Kidney tubule cell (primary cell): ENCODE data around the gene ANKRD44.

ENCODE experiments used
- DNase-seq: peaks from one replicate; pipeline ENCODE4 v3.0.0-alpha.2; 2018; ENCODE audit warnings: low spot score

Gene ANKRD44

DNA sequence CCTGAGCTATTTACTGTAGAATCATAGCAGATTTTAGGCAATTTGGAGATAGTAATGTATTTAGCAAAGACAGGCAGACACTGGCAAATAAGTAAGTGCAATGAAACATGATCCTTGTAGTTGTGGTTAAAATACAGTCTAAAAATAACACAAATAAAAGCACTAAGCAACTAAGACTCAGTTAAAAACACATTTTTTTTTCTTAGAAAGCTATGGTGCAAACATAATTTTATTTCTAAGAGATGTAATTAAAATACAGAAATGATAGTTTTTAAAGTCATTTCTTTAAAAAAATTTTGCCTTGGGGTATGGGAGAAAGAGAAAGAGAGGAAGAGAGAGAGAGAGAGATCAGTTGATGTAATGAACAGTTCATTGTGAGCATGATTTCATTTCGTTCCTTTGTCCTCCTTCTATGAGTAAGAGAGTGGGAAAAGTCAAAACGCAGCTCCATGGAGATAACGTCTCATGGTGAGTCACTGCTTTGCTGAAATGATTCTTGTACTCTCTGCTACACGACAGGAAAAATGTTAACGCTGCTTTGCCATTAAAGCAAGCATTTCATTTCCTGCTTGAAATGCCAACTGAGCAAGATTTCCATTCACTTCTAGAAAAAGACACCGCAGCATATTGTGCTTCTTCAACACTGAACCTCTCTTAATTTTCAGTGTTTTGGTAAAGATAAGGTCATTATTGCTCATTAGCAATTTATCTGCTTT is 322.8 kb downstream of the ANKRD44 start:
- peak; percentile 98 for DNase-seq

DNA sequence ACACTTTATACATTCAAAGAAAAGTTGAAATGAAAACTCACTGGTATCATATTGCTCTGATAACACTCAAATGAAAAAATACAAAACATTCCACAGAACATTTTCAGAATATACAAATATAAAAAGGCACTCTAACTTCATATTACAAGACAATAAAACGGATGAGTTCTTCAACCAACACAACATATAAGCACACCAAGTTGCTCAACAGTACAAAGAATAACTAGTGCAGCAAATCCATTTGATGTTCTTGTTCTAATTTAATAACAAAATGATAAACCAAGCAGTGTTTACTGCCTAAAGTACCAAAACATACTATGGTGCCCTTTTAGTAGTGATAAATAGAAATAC is 323.3 kb downstream of the ANKRD44 start:
- DNase-seq: no peak

DNA sequence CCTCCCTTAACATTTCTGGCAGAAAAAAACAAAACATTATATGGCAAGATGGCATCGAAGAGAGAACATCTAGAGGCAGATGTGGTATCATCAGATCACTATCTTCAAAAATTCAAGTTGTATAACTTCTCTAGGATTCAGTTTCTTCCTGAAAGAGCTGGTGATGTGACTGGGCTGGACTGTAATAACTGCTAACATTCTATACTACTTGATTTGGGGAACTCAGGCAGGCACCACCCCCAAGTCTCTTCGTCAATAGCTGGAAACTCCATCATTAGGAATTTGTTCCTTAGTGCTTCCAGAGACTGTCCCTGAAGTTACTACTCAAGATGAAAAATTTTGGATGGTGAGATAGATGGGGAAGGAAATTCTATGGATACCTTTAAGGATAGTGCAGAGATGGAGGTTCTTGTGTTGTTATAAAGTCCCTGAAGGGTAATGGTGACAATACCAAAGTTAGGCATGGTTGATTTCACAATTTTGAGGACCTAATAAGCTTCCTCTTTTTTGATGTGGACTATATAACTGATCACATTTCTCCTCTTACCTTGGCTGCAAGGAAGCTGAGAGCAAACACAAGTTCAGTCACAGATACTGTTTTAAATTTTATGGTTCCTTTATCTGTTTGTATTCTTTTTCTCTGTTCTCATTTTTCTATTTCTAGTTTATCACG is 324.9 kb downstream of the ANKRD44 start:
- DNase-seq: no peak

DNA sequence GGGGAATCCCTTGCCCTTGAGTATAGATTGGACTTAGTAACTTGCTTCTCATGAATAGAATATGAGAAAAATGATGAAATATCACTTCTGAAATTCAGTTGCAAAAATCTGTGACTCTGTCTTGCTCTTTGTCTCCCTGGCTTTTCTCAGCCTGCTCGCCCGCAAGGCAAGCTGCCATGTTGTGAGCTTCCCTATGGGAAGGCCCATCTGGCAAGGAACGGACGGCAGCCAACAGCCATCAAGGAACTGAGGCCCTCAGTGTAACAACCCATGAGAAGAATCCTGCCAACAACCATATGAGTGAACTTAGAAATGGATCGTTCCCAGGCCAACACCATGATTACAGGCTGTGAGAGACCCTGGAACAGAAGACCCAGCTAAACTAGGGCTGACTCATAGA is 325.7 kb downstream of the ANKRD44 start:
- DNase-seq: no peak

GRCh38 chr2:196983934-196984333 is 326.6 kb downstream of the ANKRD44 start:
- no peak for DNase-seq

GRCh38 chr2:196980473-196980872 is 330.1 kb downstream of the ANKRD44 start:
- no peak for DNase-seq

DNA sequence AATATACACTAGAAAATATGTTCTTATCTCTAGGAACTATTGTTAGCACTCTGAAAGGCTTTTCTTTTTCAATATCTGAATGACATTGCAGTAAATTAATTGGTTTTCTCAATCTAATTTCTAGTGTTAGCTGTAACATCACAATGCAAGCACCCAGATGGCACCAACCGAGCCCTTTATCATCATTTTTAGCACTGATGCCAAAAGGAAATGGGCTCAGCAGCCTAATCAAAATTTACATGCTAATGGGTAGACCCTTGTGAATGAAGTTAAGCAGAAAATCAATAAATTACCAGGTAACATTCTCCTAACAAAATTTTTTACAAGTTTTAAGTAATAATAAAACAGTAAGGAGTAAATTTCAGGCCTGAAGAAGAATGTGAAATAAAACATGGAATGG is 330.6 kb downstream of the ANKRD44 start:
- no peak for DNase-seq

- DNase-seq: no peak
Measured at GRCh38 chr2:196977507-196977906, 333.1 kb downstream of the ANKRD44 start.

DNA sequence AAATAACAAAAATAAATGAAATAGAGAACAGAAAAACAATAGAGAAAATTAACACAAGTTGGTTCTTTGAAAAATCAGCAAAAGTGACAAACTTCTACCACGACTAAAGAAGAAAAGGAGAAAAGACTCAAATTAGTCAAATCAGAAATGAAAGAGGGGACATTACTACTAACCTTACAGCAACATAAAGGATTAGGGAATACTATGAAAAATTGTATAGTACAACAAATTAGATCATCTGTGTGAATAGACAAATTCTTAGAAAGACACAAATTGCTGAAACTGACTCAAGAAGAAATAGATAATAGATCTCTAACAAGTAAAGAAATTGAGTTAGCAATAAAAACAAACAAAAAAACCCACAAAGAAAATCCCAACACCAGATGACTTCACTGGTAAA is 335.6 kb downstream of the ANKRD44 start:
- DNase-seq: no peak

DNA sequence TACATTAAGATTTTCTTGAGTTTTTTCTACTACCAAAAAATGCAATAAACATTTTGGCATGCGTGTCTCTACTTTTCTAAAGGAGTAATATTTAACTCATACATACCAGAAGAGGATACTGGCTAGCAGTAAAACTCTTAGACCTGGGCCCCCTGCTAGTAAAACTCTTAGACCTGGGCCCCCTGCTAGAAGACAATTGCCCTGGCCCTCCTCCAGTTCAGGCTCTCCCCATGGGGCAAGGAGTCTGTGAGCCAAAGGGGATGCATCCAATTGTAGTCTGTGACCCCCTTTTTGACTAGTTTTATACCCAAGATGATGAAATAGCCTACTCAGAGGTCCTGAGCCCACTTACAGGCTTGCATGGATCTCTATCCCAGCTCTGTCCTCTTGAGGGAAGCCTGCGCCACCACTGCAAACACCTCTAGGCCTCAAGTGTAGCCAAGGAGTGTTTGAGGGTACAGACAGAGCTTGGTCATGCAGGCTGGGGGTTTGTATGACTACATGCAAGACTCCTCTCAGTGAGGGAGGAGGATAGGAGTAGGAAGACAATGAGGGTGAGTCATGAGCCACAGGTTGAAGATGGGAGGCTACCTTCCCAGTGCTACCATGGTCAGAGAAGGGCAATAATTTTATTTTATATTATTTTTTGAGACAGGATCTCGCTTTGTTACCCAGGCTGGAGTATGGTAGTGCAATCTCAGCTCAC is 338.9 kb downstream of the ANKRD44 start:
- peak; percentile 50 for DNase-seq

GRCh38 chr2:196970099-196970498 is 340.5 kb downstream of the ANKRD44 start:
- no peak for DNase-seq

GRCh38 chr2:196968516-196968915 is 342.1 kb downstream of the ANKRD44 start:
- DNase-seq: no peak

GRCh38 chr2:196967775-196968174 is 342.8 kb downstream of the ANKRD44 start:
- DNase-seq: no peak

GRCh38 chr2:196967116-196967515 is 343.5 kb downstream of the ANKRD44 start:
- DNase-seq: peak; percentile 61

GRCh38 chr2:196966061-196966460 is 344.5 kb downstream of the ANKRD44 start:
- DNase-seq: no peak

GRCh38 chr2:196965651-196966050 is 344.9 kb downstream of the ANKRD44 start:
- no peak for DNase-seq

- no peak for DNase-seq
Measured at GRCh38 chr2:196963961-196964360, 346.6 kb downstream of the ANKRD44 start.

GRCh38 chr2:196963043-196963442 is 347.5 kb downstream of the ANKRD44 start:
- peak; percentile 24 for DNase-seq

GRCh38 chr2:196962325-196962724 is 348.3 kb downstream of the ANKRD44 start:
- DNase-seq: no peak

DNA sequence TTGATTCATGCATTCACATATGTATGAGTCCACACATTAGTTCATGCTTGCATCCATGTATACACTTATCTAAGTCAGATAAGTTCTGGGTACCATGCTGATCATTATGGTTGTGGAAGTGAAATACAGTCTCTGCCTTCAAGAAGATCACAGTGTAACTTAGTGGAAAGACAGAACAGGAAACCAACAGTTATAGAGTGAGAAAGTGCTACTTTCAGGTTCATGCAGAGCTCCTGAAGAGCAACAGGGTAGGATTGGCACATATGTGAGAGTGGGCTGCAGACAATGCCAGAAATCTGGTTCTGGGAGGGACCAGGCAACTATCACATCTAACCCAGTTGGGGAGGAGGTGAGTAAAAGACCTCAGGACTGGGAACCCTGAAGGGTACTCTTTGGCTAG is 348.7 kb downstream of the ANKRD44 start:
- no peak for DNase-seq

GRCh38 chr2:196959734-196960338 is 350.7 kb downstream of the ANKRD44 start:
- no peak for DNase-seq

DNA sequence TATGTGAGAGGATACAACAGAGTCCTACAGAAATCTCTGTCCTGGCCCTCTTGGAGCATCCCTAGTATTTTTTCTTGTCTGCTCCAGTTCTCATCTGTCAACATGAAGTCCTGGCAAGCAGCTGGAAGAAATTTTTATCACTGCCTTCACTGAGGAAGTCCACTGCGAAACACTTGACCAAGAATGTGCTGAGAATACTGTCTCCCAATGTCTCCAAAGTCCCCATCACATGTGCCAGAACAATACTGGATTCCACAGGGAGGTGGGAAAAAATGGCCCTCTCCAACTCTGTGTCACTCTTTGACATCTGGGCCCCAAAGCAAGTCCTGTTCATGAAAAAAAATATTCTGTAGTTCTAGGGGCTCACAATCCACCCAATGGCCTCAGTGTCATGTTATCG is 351.3 kb downstream of the ANKRD44 start:
- no peak for DNase-seq
